Measurements from ENCODE around the gene VWF. TPM values are rescaled to one million over a fixed set of nuclear protein-coding genes. Genes with fewer than 3 reads are reported as not detected.

Gene VWF
- total and polyA plus RNA-seq, 9 donors, result 47.8 to 98.6 (median 80.7) TPM

DNA sequence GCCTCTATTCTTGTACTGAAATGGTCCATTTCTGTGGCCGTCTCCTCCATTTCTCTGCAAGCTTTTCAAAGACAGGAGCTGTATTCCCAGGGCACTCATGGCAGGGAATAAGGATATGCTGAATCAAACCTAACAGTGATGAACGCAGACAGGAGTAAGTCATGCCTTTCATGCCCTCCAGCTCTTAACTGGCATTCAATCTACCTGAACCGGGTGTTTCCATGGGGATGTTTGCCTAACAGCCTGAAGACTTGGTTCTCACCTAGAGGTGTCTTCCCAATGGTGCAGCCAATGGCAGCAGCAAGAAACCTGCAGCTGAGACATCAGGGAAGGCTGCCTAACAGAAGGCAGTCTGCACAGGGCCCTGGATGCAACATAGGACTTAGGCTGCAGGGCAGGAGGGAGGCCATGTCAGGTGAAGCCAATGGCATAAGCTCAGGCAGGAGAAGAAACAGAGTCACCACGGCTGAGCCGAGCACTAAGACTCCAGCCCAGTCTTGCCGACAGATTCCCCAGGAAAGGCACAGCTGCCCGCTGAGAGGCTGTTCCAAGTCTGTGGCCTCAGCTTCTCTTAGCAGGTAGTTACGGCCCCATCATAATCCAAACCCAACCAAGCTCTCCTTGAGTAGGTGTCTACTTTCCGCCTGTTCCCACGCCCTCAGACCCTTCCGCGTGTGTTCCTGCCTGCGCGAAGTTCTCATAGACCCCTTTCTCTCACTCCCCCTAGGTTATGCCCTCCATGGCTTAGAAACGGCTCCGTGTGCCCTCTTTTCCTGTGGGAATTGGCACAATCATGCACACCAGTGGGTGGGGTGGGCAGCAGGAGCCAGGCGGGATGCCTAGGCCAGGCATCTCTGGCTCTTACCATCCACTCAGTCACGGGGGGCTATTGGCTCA, 44.1 kb downstream of the VWF start:
- H3K4me1 ChIP-seq (ENCODE audit: control insufficient read depth, insufficient read depth, low read length), result peaks cover 18% of the 10 kb centered on the region
- no peaks in the 10 kb centered on the region for H3K36me3 ChIP-seq (ENCODE audit: control insufficient read depth, insufficient read depth, low read length)
- WGBS (ENCODE audit: insufficient coverage), result 89% methylated on average over 18 of the region's 18 CpGs
- DNase-seq, result no peak
- H3K27me3 ChIP-seq (ENCODE audit: control insufficient read depth, insufficient read depth, low read length), result no peaks in the 10 kb centered on the region
- no peaks in the 10 kb centered on the region for H3K9me3 ChIP-seq (replicated peaks; ENCODE audit: control insufficient read depth, low read depth, low read length)
- no peak overlapping the region for H3K4me3 ChIP-seq (ENCODE audit: low read length)
- no peak overlapping the region for H3K27ac ChIP-seq (ENCODE audit: low read length)

- no peak for DNase-seq
Observed at GRCh38 chr12:6078398-6079096, 45.9 kb downstream of the VWF start.

GRCh38 chr12:6077692-6078083, 46.8 kb downstream of the VWF start:
- peaks cover 17% of the 10 kb centered on the region for H3K4me1 ChIP-seq (ENCODE audit: control insufficient read depth, insufficient read depth, low read length)
- no peak for DNase-seq
- WGBS (ENCODE audit: insufficient coverage), result 93% methylated on average over 1 of the region's 6 CpGs
- no peak overlapping the region for H3K27ac ChIP-seq (ENCODE audit: low read length)
- H3K27me3 ChIP-seq (ENCODE audit: control insufficient read depth, insufficient read depth, low read length), result no peaks in the 10 kb centered on the region
- no peak overlapping the region for H3K4me3 ChIP-seq (ENCODE audit: low read length)
- no peaks in the 10 kb centered on the region for H3K36me3 ChIP-seq (ENCODE audit: control insufficient read depth, insufficient read depth, low read length)
- H3K9me3 ChIP-seq (replicated peaks; ENCODE audit: control insufficient read depth, low read depth, low read length), result no peaks in the 10 kb centered on the region

More at GRCh38 chr12:6078398-6079096, 45.9 kb downstream of the VWF start:
- 73% methylated on average over 2 of the region's 3 CpGs for WGBS (ENCODE audit: insufficient coverage)
- Histone ChIP-seq H3K4me1 (ENCODE audit: control insufficient read depth, insufficient read depth, low read length) (peaks cover 17% of the 10 kb centered on the region), H3K4me3 (ENCODE audit: low read length) (no peak overlapping the region), H3K9me3 (replicated peaks; ENCODE audit: control insufficient read depth, low read depth, low read length) (no peaks in the 10 kb centered on the region), H3K27ac (ENCODE audit: low read length) (no peak overlapping the region), H3K36me3 (ENCODE audit: control insufficient read depth, insufficient read depth, low read length) (no peaks in the 10 kb centered on the region), H3K27me3 (ENCODE audit: control insufficient read depth, insufficient read depth, low read length) (no peaks in the 10 kb centered on the region)

GRCh38 chr12:6076776-6077691, 47.4 kb downstream of the VWF start:
- no peaks in the 10 kb centered on the region for H3K27me3 ChIP-seq (ENCODE audit: control insufficient read depth, insufficient read depth, low read length)
- no peak for DNase-seq
- no peak overlapping the region for H3K27ac ChIP-seq (ENCODE audit: low read length)
- H3K4me1 ChIP-seq (ENCODE audit: control insufficient read depth, insufficient read depth, low read length), result peaks cover 17% of the 10 kb centered on the region
- H3K9me3 ChIP-seq (replicated peaks; ENCODE audit: control insufficient read depth, low read depth, low read length), result no peaks in the 10 kb centered on the region
- H3K4me3 ChIP-seq (ENCODE audit: low read length), result no peak overlapping the region
- H3K36me3 ChIP-seq (ENCODE audit: control insufficient read depth, insufficient read depth, low read length), result no peaks in the 10 kb centered on the region
- 82% methylated on average over 26 of the region's 28 CpGs for WGBS (ENCODE audit: insufficient coverage)

DNA sequence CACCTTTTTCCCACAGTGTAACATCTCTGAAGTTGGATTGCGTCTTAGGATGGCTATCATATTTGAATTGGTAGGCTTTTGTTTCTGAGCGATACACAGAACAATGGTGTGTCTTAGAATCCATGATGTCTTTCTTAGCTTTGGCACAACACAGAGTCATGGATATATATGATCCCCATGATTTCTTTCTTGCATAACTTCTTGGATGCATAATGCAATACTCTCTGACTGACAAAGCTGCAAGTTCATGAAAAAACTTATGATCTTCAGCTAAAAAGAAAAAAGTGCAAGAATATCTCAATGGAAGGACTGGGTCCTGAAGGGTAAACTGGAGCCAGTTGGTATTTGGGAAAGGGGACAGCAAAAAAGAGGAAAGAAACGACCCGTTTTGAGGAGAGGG, 48.1 kb downstream of the VWF start:
- Histone ChIP-seq H3K4me3 (ENCODE audit: low read length) (no peak overlapping the region), H3K27me3 (ENCODE audit: control insufficient read depth, insufficient read depth, low read length) (no peaks in the 10 kb centered on the region), H3K4me1 (ENCODE audit: control insufficient read depth, insufficient read depth, low read length) (peaks cover 17% of the 10 kb centered on the region), H3K27ac (ENCODE audit: low read length) (no peak overlapping the region), H3K36me3 (ENCODE audit: control insufficient read depth, insufficient read depth, low read length) (no peaks in the 10 kb centered on the region), H3K9me3 (replicated peaks; ENCODE audit: control insufficient read depth, low read depth, low read length) (no peaks in the 10 kb centered on the region)
- 43% methylated on average over 2 of the region's 4 CpGs for WGBS (ENCODE audit: insufficient coverage)
- no peak for DNase-seq

DNA sequence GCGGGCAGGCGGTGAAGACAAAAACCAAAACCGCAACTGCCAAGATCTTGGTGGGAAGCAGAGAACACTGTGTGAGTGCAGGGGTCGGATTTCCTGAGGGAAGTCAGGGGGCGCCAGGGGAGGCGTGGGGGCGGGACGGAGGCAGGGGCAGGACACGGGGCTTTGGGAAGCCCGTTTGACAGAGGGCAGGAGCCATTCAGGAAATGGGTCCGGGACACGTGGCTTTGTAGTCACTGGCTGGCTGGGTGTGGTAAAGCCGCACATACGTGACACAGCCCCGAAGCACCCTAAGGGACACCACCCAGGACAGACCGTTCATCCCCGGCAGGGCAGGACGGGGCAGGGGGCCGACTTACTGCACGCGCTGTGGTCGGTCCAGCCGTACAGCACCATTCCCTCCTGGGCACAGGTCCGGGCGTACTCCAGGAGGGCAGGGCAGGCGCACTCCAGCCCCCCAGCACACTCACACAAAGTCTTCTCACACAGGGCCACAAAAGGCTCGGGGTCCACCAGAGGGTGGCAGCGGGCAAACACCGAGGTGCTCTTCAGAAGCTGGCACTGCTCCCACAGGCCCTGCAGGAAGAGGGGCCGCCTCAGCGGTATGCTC, 49.4 kb downstream of the VWF start:
- Histone ChIP-seq H3K27me3 (ENCODE audit: control insufficient read depth, insufficient read depth, low read length) (no peaks in the 10 kb centered on the region), H3K36me3 (ENCODE audit: control insufficient read depth, insufficient read depth, low read length) (no peaks in the 10 kb centered on the region), H3K4me1 (ENCODE audit: control insufficient read depth, insufficient read depth, low read length) (peaks cover 17% of the 10 kb centered on the region), H3K27ac (ENCODE audit: low read length) (no peak overlapping the region), H3K9me3 (replicated peaks; ENCODE audit: control insufficient read depth, low read depth, low read length) (no peaks in the 10 kb centered on the region), H3K4me3 (ENCODE audit: low read length) (no peak overlapping the region)
- 42% methylated on average over 30 of the region's 31 CpGs for WGBS (ENCODE audit: insufficient coverage)
- no peak for DNase-seq

- Histone ChIP-seq H3K4me3 (ENCODE audit: low read length) (no peak overlapping the region), H3K27ac (ENCODE audit: low read length) (no peak overlapping the region), H3K27me3 (ENCODE audit: control insufficient read depth, insufficient read depth, low read length) (no peaks in the 10 kb centered on the region), H3K4me1 (ENCODE audit: control insufficient read depth, insufficient read depth, low read length) (peaks cover 17% of the 10 kb centered on the region), H3K9me3 (replicated peaks; ENCODE audit: control insufficient read depth, low read depth, low read length) (no peaks in the 10 kb centered on the region), H3K36me3 (ENCODE audit: control insufficient read depth, insufficient read depth, low read length) (no peaks in the 10 kb centered on the region)
- WGBS (ENCODE audit: insufficient coverage), result no CpG with 5 or more reads among the region's 4 CpGs
- DNase-seq, result no peak
Observed at GRCh38 chr12:6074427-6074826, 50.0 kb downstream of the VWF start.

- no peaks in the 10 kb centered on the region for H3K27me3 ChIP-seq (ENCODE audit: control insufficient read depth, insufficient read depth, low read length)
- H3K27ac ChIP-seq (ENCODE audit: low read length), result no peak overlapping the region
- no peak overlapping the region for H3K4me3 ChIP-seq (ENCODE audit: low read length)
- no peaks in the 10 kb centered on the region for H3K36me3 ChIP-seq (ENCODE audit: control insufficient read depth, insufficient read depth, low read length)
- peaks cover 15% of the 10 kb centered on the region for H3K4me1 ChIP-seq (ENCODE audit: control insufficient read depth, insufficient read depth, low read length)
- H3K9me3 ChIP-seq (replicated peaks; ENCODE audit: control insufficient read depth, low read depth, low read length), result no peaks in the 10 kb centered on the region
- no peak for DNase-seq
- 92% methylated on average over 5 of the region's 7 CpGs for WGBS (ENCODE audit: insufficient coverage)
Observed at GRCh38 chr12:6073426-6073825, 51.0 kb downstream of the VWF start.

DNA sequence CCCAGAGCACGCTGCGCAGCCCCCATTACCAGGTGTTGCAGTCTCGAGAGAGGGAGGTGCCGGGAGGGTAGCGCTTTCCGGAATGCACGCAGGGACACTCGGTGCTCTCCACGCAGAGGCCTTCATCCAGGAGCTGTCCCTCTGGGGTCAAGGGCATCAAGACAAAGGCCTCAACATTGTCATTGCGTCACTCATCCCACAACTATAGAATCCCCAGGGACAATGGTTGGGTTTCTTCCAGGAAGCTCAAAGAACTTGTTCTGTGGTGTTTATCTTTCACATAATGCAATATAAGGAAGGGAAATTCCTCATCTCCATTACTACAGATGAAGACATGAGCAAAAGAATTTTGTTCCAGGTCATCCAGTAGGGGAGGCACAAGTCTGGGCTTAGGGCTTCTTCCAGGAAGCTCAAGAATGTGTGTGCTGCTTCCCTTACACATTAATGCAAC, 52.1 kb downstream of the VWF start:
- peak; percentile 36 for DNase-seq
- no peak overlapping the region for H3K4me3 ChIP-seq (ENCODE audit: low read length)
- no peaks in the 10 kb centered on the region for H3K36me3 ChIP-seq (ENCODE audit: control insufficient read depth, insufficient read depth, low read length)
- no peak overlapping the region for H3K27ac ChIP-seq (ENCODE audit: low read length)
- H3K27me3 ChIP-seq (ENCODE audit: control insufficient read depth, insufficient read depth, low read length), result no peaks in the 10 kb centered on the region
- WGBS (ENCODE audit: insufficient coverage), result 95% methylated on average over 6 of the region's 10 CpGs
- H3K4me1 ChIP-seq (ENCODE audit: control insufficient read depth, insufficient read depth, low read length), result peaks cover 13% of the 10 kb centered on the region
- no peaks in the 10 kb centered on the region for H3K9me3 ChIP-seq (replicated peaks; ENCODE audit: control insufficient read depth, low read depth, low read length)

All from muscle of leg (tissue), 11 donors.